Measurements from ENCODE around the gene CGB8.

CGB8 gene

DNA sequence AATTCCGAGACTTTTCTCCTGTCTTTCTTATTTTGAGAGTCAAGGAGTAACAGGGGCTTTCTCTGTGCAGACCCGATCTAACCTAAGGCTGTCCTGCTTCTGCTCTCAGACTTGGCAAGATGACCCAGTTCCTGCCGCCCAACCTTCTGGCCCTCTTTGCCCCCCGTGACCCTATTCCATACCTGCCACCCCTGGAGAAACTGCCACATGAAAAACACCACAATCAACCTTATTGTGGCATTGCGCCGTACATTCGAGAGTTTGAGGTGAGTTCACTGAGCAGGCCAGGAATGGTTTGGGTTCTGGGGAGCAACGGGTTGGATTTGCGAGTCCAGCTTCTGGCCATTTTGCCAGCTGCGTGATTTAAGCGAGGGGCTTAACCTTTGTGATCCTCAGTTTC, 37.4 kb upstream of the CGB8 start:
- peak overlapping the region; percentile 98 for H3K4me3 ChIP-seq (ENCODE audit: low read depth, low read length)
- DNase-seq (ENCODE audit: low read depth): no peak
- TF ChIP-seq MAX (IDR thresholded peaks at IDR 0.05; ENCODE audit: low read depth, low read length) (no peak), POLR2A (IDR thresholded peaks at IDR 0.05; ENCODE audit: extremely low read depth, insufficient read length) (no peak), MYC (IDR thresholded peaks at IDR 0.05; ENCODE audit: low read depth, low read length) (no peak)
- TF ChIP-seq, protein P1, sequence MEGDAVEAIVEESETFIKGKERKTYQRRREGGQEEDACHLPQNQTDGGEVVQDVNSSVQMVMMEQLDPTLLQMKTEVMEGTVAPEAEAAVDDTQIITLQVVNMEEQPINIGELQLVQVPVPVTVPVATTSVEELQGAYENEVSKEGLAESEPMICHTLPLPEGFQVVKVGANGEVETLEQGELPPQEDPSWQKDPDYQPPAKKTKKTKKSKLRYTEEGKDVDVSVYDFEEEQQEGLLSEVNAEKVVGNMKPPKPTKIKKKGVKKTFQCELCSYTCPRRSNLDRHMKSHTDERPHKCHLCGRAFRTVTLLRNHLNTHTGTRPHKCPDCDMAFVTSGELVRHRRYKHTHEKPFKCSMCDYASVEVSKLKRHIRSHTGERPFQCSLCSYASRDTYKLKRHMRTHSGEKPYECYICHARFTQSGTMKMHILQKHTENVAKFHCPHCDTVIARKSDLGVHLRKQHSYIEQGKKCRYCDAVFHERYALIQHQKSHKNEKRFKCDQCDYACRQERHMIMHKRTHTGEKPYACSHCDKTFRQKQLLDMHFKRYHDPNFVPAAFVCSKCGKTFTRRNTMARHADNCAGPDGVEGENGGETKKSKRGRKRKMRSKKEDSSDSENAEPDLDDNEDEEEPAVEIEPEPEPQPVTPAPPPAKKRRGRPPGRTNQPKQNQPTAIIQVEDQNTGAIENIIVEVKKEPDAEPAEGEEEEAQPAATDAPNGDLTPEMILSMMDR (IDR thresholded peaks at IDR 0.05; ENCODE audit: low read depth, low read length): no peak

- H3K4me3 ChIP-seq (ENCODE audit: low read depth, low read length): peak overlapping the region; percentile 98
- DNase-seq (ENCODE audit: low read depth): no peak
- no peak for TF ChIP-seq POLR2A (IDR thresholded peaks at IDR 0.05; ENCODE audit: extremely low read depth, insufficient read length)
- no peak for TF ChIP-seq MAX (IDR thresholded peaks at IDR 0.05; ENCODE audit: low read depth, low read length)
- no peak for TF ChIP-seq MYC (IDR thresholded peaks at IDR 0.05; ENCODE audit: low read depth, low read length)
- TF ChIP-seq, protein P1 (IDR thresholded peaks at IDR 0.05; ENCODE audit: low read depth, low read length): no peak
Observed at GRCh38 chr19:49085868-49086232, 36.9 kb upstream of the CGB8 start.

DNA sequence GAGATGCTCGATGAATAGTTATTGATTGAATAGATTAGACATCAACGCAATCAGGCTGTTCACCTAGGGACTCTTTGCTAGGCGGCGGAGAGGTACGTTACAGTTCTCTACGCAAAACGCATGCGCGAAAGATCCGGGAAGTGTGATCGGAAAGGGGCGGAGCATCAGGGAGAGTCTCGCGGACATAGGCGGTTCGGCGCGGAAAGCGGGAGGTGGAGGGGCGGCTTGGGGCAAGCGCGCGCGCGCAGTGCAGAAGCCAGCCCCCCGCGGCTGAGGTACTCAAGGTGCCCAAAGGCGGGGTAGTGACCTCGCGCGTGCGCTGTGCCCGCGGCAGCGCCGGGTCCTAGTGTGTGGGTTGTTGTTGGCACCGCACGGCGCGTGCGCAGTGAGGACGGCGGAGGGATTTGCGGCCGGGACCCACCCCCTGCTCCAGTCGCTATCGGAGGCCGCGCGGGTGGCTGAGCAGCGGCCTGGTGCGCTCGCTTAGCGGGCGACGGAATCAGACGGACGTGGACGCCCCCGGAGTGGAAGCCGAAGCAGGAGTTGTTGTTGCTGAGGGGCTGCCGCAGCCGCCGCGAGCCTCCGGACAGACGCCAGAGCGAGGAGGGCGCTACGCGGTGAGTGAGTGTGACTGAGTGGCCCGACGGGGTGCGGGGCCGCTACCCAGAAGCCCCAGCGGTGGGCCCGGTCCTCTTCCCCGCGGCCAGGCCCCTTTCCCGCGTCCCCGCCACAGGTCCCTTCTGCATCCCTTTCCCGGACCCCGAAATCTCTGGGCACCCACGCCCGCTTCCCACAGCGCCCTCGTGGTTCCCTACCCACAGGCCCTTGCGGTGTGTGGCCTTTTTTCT, 36.3 kb upstream of the CGB8 start, which contains the start of gene SNRNP70:
Gene SNRNP70 (plus strand): TSS at position 432 of the 848 bp plus-strand sequence. CDS start 964 bp downstream, outside the sequence.
- H3K4me3 ChIP-seq (ENCODE audit: low read depth, low read length): peak within 1 kb of the TSS; percentile 98
- peak; percentile 99 for DNase-seq (ENCODE audit: low read depth)
- peak; percentile 54 for TF ChIP-seq MAX (IDR thresholded peaks at IDR 0.05; ENCODE audit: low read depth, low read length)
- peak; percentile 94 for TF ChIP-seq POLR2A (IDR thresholded peaks at IDR 0.05; ENCODE audit: extremely low read depth, insufficient read length)
- TF ChIP-seq, protein P1 (IDR thresholded peaks at IDR 0.05; ENCODE audit: low read depth, low read length): no peak
- peak; percentile 38; the same call in 1 of the 2 replicates for TF ChIP-seq MYC (IDR thresholded peaks at IDR 0.05; ENCODE audit: low read depth, low read length)

DNA sequence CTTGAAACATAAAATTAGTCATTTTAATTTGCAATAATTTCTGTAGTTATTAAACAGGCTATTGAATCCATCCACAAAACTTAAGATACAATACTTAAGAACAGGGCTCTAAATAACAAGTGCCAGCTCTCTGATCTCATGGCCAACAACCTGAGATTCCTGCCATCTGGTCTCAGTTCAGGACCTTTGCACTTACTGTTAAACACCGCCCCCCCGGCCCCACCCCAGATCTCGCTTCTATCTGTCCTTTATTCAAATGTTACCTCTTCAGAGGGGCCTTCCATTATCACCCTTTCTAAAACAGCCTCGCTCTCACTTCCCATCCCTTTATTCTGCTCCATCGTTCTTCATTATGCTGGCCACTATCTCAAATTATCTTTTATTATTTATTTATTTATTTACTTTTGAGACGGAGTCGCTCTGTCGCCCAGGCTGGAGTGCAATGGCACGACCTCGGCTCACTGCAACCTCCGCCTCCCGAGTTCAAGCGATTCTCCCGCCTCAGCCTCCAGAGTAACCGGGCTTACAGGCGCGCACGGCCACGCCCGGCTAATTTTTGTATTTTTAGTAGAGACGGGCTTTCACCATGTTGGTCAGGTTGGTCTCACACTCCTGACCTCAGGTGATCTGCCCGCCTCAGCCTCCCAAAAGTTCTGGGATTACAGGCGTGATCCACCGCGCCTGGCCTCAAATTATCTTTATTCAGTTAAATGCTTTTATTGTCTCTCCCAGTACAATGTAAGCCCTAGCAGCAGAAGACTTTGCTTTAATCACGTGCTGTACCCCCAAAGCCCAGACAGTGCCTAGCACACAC, 35.5 kb upstream of the CGB8 start:
- H3K4me3 ChIP-seq (ENCODE audit: low read depth, low read length): peak overlapping the region; percentile 68
- no peak for TF ChIP-seq POLR2A (IDR thresholded peaks at IDR 0.05; ENCODE audit: extremely low read depth, insufficient read length)
- TF ChIP-seq, protein P1 (IDR thresholded peaks at IDR 0.05; ENCODE audit: low read depth, low read length): no peak
- TF ChIP-seq MAX (IDR thresholded peaks at IDR 0.05; ENCODE audit: low read depth, low read length): no peak
- DNase-seq (ENCODE audit: low read depth): no peak

DNA sequence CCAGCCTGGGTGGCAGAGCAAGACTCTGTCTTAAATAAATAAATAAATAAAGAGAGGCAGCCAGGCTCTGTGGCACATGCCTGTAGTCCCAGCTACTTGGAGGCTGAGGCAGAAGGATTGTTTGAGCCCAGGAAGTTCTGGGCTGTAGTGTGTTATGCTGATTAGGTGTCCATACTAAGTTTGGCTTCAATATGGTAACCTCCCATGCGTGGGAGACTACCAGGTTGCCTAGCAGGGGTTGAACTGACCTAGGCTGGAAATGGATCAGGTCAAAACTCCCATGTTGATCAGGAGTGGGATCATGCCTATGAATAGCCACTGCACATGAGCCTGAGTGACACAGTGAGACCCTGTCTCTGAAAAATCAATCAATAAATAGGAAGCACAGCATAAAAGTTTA, 32.4 kb upstream of the CGB8 start:
- peak; percentile 19 for DNase-seq (ENCODE audit: low read depth)
- TF ChIP-seq MAX (IDR thresholded peaks at IDR 0.05; ENCODE audit: low read depth, low read length): no peak
- no peak for TF ChIP-seq MYC (IDR thresholded peaks at IDR 0.05; ENCODE audit: low read depth, low read length)
- no peak for TF ChIP-seq POLR2A (IDR thresholded peaks at IDR 0.05; ENCODE audit: extremely low read depth, insufficient read length)
- H3K4me3 ChIP-seq (ENCODE audit: low read depth, low read length): no peak overlapping the region
